HFFc6 (cell line): ENCODE results near the gene BTD. TPM values are rescaled to one million over a fixed set of nuclear protein-coding genes. Genes with fewer than 3 reads are reported as not detected.

Experiments used
- DNase-seq: peaks from one replicate; pipeline ENCODE4 v3.0.0-alpha.2; 2018
- H3K27ac Mint-ChIP-seq: 2 replicates; pipeline ENCODE4 v1.8.0; 2020; ENCODE audit warnings: mild to moderate bottlenecking, mixed read lengths
- H3K27me3 Mint-ChIP-seq: 2 replicates; pipeline ENCODE4 v1.8.0; 2021; ENCODE audit warnings: mild to moderate bottlenecking, moderate library complexity, mixed read lengths; ENCODE audit not compliant: insufficient read depth
- H3K36me3 Mint-ChIP-seq: 2 replicates; pipeline ENCODE4 v1.8.0; 2021; ENCODE audit warnings: low read depth, mixed read lengths
- H3K4me1 Mint-ChIP-seq: 2 replicates; pipeline ENCODE4 v1.8.0; 2020; ENCODE audit warnings: low read depth, mixed read lengths
- H3K4me3 Mint-ChIP-seq: 2 replicates; pipeline ENCODE4 v1.8.0; 2020; ENCODE audit warnings: mild to moderate bottlenecking, moderate library complexity, mixed read lengths
- H3K9me3 Mint-ChIP-seq: 2 replicates; pipeline ENCODE4 v1.8.0; 2020; ENCODE audit warnings: mild to moderate bottlenecking, mixed read lengths
- CTCF ChIP-seq: fragments of 200-600 bp; sonication (generic); IDR thresholded peaks from 2 replicates; pipeline ENCODE4 v1.5.0; 2021; ENCODE audit warnings: antibody characterized with exemption, mild to moderate bottlenecking
- long read RNA-seq: library from polyadenylated mRNA; unstranded; transcript quantifications from one replicate; pipeline ENCODE4 v2.0.0, GENCODE V29; 2019
- total RNA-seq, 6 experiments: library from RNA; stranded (reverse); fragmentation: NEBNext Ultra II Directional; extraction: Animal tissue kit (Norgen Biotek cat#: 25700); gene quantifications; 2 replicates in 1 of 6; 3 replicates in 5 of 6; pipeline ENCODE4 v1.2.3, GENCODE V29; 2021

BTD gene, protein sequence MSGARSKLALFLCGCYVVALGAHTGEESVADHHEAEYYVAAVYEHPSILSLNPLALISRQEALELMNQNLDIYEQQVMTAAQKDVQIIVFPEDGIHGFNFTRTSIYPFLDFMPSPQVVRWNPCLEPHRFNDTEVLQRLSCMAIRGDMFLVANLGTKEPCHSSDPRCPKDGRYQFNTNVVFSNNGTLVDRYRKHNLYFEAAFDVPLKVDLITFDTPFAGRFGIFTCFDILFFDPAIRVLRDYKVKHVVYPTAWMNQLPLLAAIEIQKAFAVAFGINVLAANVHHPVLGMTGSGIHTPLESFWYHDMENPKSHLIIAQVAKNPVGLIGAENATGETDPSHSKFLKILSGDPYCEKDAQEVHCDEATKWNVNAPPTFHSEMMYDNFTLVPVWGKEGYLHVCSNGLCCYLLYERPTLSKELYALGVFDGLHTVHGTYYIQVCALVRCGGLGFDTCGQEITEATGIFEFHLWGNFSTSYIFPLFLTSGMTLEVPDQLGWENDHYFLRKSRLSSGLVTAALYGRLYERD
- total RNA-seq = 10 to 100 TPM; 13.9 to 22.7 (median 17.2) TPM
- long read RNA-seq, full-length matches to known transcripts = 24 of 35 reads
- long read RNA-seq, partial matches to known transcripts = 6 of 35 reads
- long read RNA-seq, other reads (novel, unspliced or antisense) = 5 of 35 reads

GRCh38 chr3:15601399-15602145, at the start of gene BTD, which contains the start of gene HACL1:
TSS of gene BTD (plus strand) at chr3:15601745. CDS start at chr3:15635440, 33,695 bp downstream.
TSS of gene HACL1 (minus strand) at chr3:15601569. CDS start at chr3:15601463, 106 bp downstream.
- peaks cover 32% of the 10 kb centered on the region for H3K4me1 Mint-ChIP-seq
- H3K36me3 Mint-ChIP-seq = peaks cover 17% of the 10 kb centered on the region
- H3K4me3 Mint-ChIP-seq = peak within 1 kb of the TSS; percentile 99
- peak; percentile 57; the same call in 1 of the 2 replicates for TF ChIP-seq CTCF
- H3K9me3 Mint-ChIP-seq = no peaks in the 10 kb centered on the region
- H3K27me3 Mint-ChIP-seq = peaks cover 4% of the 10 kb centered on the region; the same call in 1 of the 2 replicates
- DNase-seq = peak; percentile 99
- H3K27ac Mint-ChIP-seq = peak within 1 kb of the TSS; percentile 93

DNA sequence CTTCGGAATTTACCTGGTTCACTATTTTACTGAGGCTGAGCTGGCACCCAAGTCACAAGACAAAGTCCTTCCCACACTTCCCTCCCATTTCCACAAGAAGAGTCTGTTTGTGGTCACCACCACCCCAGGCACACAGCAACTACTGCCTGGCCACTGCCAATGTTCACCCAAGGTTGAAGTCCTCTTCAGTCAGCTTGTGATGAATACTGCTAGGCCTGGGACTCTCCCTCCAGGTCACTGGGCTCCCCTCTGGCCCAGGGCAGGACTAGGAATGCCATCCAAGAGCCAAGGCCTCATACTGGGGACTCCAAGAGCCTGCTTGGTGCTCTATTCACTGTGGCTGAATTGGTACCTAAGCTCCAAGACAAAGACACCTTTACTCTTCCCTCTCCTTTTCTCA, 49.6 kb upstream of the BTD start:
- H3K27me3 Mint-ChIP-seq = peaks cover 2% of the 10 kb centered on the region
- H3K36me3 Mint-ChIP-seq = peaks cover 16% of the 10 kb centered on the region; the same call in 1 of the 2 replicates
- H3K4me1 Mint-ChIP-seq = no peaks in the 10 kb centered on the region
- no peak for TF ChIP-seq CTCF
- no peaks in the 10 kb centered on the region for H3K9me3 Mint-ChIP-seq
- H3K4me3 Mint-ChIP-seq = no peak overlapping the region
- no peak overlapping the region for H3K27ac Mint-ChIP-seq
- DNase-seq = no peak

- Mint-ChIP-seq H3K27ac (no peak overlapping the region), H3K4me1 (peaks cover 8% of the 10 kb centered on the region), H3K4me3 (no peak overlapping the region), H3K9me3 (no peaks in the 10 kb centered on the region), H3K27me3 (peaks cover 1% of the 10 kb centered on the region), H3K36me3 (peaks cover 16% of the 10 kb centered on the region; the same call in 1 of the 2 replicates)
- no peak for DNase-seq
- no peak for TF ChIP-seq CTCF
Observed at GRCh38 chr3:15553749-15554148, 47.8 kb upstream of the BTD start.

DNA sequence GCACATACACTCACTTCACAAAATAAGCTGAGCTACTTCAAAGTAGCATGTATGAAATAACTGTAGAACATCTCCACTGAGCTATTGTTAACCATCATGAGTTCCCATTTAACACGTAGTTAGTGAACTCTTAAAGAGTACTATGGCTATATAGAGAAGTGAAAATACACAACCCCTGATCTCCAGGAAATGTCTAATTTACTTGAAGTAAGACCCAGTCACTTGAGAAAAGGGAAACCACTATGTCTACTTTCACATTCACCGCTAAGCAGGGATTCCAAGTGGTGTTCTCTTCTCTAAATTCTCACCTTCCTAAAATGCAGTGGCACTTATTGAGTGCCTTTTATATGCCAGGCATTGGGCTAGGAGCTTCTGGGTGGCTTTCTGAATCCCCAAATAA, 45.0 kb upstream of the BTD start:
- Mint-ChIP-seq H3K27ac (no peak overlapping the region), H3K4me1 (peaks cover 8% of the 10 kb centered on the region), H3K36me3 (peaks cover 2% of the 10 kb centered on the region; the same call in 1 of the 2 replicates), H3K27me3 (no peaks in the 10 kb centered on the region; the same call in 1 of the 2 replicates), H3K9me3 (no peaks in the 10 kb centered on the region), H3K4me3 (no peak overlapping the region)
- DNase-seq = no peak
- TF ChIP-seq CTCF = no peak

GRCh38 chr3:15557511-15557946, 44.0 kb upstream of the BTD start:
- peak; percentile 79 for DNase-seq
- H3K4me3 Mint-ChIP-seq = no peak overlapping the region
- H3K36me3 Mint-ChIP-seq = no peaks in the 10 kb centered on the region; the same call in 1 of the 2 replicates
- no peaks in the 10 kb centered on the region for H3K9me3 Mint-ChIP-seq
- H3K27ac Mint-ChIP-seq = peak overlapping the region; percentile 49; the same call in 1 of the 2 replicates
- peaks cover 8% of the 10 kb centered on the region for H3K4me1 Mint-ChIP-seq
- peak; percentile 87 for TF ChIP-seq CTCF
- H3K27me3 Mint-ChIP-seq = no peaks in the 10 kb centered on the region; the same call in 1 of the 2 replicates
